Measurements from ENCODE around the gene SBF1. TPM values are rescaled to one million over a fixed set of nuclear protein-coding genes. Genes with fewer than 3 reads are reported as not detected.
A peak's percentile ranks its signal among the peaks of the same experiment; 100 is the strongest.

The SBF1 gene
- total RNA-seq, 2 donors from 2014 or later: 89.9 to 90.1 TPM

DNA sequence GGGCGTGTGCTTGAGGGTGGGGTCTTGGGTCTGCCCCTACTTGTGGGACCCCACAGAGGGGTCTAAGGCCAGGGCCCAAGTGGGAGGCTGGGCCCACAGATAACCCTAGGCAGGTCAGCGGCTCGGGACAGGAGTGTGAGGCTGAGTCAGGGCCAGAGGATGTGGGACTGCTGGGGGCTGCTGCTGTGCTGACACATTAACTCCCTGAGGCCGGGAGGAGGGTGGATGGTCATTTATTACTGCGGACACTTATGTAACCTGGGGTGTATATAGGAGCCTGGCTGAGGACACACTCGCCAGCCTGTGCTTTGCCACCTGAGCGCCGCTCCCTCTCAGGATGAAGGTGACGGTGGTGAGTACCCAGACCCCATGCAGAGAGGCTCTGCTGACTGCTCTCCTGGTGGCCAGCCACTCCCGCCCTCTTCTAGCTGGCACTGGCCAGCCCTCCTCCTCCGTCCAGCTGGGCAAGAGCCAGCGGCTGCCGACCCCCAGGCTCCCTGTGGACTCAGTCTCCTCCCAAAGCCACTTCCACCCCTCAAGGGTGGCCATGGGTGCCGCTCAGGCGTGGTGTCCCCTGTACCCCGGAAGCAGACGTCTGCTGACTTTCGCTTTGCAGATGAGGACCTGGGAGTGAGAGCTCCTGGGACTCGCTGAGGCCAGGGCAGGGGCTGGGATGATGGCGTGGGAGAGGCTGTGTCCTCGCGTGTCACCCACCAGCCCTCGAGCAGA is 11.9 kb upstream of the SBF1 start, which contains the start of gene MIOX:
Gene MIOX, plus strand, starts transcription at position 299 of the 729 bp plus-strand sequence. Its CDS starts 39 bp downstream, at position 338.
- no peak within 1 kb of the TSS for H3K4me3 ChIP-seq (ENCODE audit: low read length)
- no peaks in the 10 kb centered on the region for H3K27me3 ChIP-seq (ENCODE audit: control insufficient read depth, insufficient read depth, low read length, poor library complexity, severe bottlenecking)
- Mint-ChIP-seq H3K36me3 (ENCODE audit: low read depth) (no peaks in the 10 kb centered on the region), H3K4me1 (peaks cover 11% of the 10 kb centered on the region), H3K27ac (no peak within 1 kb of the TSS), H3K9me3 (no peaks in the 10 kb centered on the region), H3K4me3 (no peak within 1 kb of the TSS), H3K27me3 (ENCODE audit: insufficient read depth) (peaks cover 49% of the 10 kb centered on the region)
- H3K9ac ChIP-seq (ENCODE audit: extremely low read depth, low read length, poor library complexity, severe bottlenecking): no peak within 1 kb of the TSS
- no peaks in the 10 kb centered on the region for H3K4me1 ChIP-seq (ENCODE audit: control insufficient read depth, insufficient read depth, low read length)
- TF ChIP-seq, protein P1, sequence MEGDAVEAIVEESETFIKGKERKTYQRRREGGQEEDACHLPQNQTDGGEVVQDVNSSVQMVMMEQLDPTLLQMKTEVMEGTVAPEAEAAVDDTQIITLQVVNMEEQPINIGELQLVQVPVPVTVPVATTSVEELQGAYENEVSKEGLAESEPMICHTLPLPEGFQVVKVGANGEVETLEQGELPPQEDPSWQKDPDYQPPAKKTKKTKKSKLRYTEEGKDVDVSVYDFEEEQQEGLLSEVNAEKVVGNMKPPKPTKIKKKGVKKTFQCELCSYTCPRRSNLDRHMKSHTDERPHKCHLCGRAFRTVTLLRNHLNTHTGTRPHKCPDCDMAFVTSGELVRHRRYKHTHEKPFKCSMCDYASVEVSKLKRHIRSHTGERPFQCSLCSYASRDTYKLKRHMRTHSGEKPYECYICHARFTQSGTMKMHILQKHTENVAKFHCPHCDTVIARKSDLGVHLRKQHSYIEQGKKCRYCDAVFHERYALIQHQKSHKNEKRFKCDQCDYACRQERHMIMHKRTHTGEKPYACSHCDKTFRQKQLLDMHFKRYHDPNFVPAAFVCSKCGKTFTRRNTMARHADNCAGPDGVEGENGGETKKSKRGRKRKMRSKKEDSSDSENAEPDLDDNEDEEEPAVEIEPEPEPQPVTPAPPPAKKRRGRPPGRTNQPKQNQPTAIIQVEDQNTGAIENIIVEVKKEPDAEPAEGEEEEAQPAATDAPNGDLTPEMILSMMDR (conservative IDR thresholded peaks at IDR 0.05): no peak
- no peak within 1 kb of the TSS for H3K27ac ChIP-seq (ENCODE audit: low read depth, low read length)
- no peaks in the 10 kb centered on the region for H3K9me3 ChIP-seq (ENCODE audit: control insufficient read depth, low read length)
- H3K36me3 ChIP-seq (ENCODE audit: control insufficient read depth, insufficient read depth, low read length): no peaks in the 10 kb centered on the region
- no peak for DNase-seq
- WGBS, 2 experiments (ENCODE audit: insufficient coverage in 1 of 2, insufficient read length in 1 of 2): 78 to 84% methylated on average over 15 to 23 of the region's 23 CpGs

DNA sequence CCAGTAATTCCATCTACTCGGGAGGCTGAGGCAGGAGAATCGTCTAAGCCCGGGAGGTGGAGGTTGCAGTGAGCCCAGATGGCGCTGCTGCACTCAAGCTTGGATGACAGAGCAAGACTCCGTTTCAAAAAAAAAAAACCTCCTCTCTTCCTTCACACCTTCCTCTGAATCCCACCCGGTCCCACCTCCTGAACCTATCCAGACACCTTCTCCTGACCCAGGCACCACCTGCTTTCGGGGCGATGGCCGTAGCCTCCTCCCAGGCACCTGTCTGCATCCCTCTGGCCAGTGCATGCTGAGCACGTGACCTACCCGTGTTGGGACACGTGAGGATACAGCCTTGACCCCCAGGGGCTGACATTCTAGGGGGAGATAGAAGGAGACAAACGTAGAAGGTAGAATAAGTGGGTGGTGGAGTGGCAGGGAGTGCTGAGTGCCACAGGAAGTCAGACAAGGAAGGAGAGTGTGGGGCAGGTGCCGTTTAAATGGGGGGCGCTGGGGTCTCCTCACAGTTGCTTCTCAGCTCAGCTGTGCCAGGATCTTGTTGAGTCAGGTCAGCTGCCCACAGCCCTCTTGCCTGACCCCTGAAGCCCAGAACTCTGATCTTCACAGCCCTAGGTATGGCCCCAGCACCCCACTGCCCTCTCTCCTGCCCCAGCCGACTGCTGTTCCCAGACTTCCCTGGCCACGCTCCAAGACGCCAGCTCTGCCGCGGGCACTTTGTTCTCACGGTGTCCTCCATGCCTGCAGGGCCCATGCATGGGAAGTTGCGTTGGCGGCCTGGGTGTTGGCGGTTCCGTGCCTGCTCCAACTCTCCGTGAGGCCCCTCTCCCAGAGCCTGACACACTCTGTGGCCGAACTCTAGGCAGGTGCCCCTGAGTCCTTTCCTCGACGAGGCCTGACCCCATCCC is 10.6 kb upstream of the SBF1 start:
- Mint-ChIP-seq H3K27ac (no peak overlapping the region), H3K4me3 (no peak overlapping the region), H3K4me1 (peaks cover 11% of the 10 kb centered on the region), H3K27me3 (ENCODE audit: insufficient read depth) (peaks cover 48% of the 10 kb centered on the region), H3K9me3 (no peaks in the 10 kb centered on the region), H3K36me3 (ENCODE audit: low read depth) (no peaks in the 10 kb centered on the region)
- no peaks in the 10 kb centered on the region for H3K9me3 ChIP-seq (ENCODE audit: control insufficient read depth, low read length)
- no peaks in the 10 kb centered on the region for H3K36me3 ChIP-seq (ENCODE audit: control insufficient read depth, insufficient read depth, low read length)
- no peaks in the 10 kb centered on the region for H3K4me1 ChIP-seq (ENCODE audit: control insufficient read depth, insufficient read depth, low read length)
- no peak overlapping the region for H3K27ac ChIP-seq (ENCODE audit: low read depth, low read length)
- peaks cover 6% of the 10 kb centered on the region for H3K27me3 ChIP-seq (ENCODE audit: control insufficient read depth, insufficient read depth, low read length, poor library complexity, severe bottlenecking)
- 84 to 93% methylated on average over 21 to 29 of the region's 29 CpGs for WGBS, 2 experiments (ENCODE audit: insufficient coverage in 1 of 2, insufficient read length in 1 of 2)
- TF ChIP-seq, protein P1 (conservative IDR thresholded peaks at IDR 0.05): peak; percentile 26
- H3K4me3 ChIP-seq (ENCODE audit: low read length): no peak overlapping the region
- no peak overlapping the region for H3K9ac ChIP-seq (ENCODE audit: extremely low read depth, low read length, poor library complexity, severe bottlenecking)
- DNase-seq: peak; percentile 62

DNA sequence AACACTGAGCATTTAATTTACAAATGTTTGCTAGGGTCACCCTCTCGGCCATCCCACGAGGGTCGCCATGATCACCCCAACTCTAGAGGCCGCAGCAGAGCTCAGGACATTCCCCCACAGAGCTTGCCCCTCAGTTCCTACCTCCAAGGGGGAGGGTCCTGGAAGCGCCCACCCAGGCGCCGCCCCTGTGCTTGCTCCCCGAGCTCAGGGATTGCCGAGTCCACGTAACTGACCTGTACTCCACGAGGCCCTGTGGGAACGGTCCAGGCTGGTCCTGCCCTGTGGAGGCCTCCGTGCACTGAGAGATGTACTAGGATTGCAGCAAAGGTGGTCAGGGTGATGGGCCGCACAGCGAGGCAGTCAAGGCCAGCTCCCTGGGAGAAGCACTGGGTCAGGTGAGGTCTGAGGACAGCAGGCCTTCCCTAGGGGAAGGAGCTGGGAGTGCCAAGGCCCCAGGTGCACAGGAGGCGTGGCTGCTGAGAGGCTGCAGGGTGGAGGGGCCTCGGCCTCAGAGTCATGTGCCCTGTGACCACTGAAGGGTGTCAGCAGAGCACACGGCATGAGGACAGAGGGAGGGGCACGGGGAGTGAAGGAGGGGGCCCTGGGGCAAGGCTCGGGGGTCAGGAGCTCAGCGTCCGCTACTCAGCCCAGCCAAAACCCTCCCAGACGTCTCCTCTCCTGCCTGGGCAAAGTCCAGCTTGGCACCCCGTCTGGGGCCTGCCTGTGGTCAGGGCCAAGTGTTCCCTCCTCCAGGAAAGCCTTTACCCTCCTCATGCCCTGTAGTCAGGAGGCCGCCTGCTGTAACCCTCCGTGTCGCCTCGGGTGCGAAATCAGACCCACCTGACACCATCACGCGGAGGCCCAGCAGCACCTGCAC is 9.4 kb upstream of the SBF1 start:
- peaks cover 61% of the 10 kb centered on the region for H3K27me3 Mint-ChIP-seq (ENCODE audit: insufficient read depth)
- peaks cover 11% of the 10 kb centered on the region for H3K4me1 Mint-ChIP-seq
- H3K27ac ChIP-seq (ENCODE audit: low read depth, low read length): no peak overlapping the region
- no peak for DNase-seq
- TF ChIP-seq, protein P1 (conservative IDR thresholded peaks at IDR 0.05): no peak
- no peak overlapping the region for H3K4me3 Mint-ChIP-seq
- H3K27ac Mint-ChIP-seq: no peak overlapping the region
- WGBS, 2 experiments (ENCODE audit: insufficient coverage in 1 of 2, insufficient read length in 1 of 2): 88 to 90% methylated on average over 24 to 31 of the region's 31 CpGs
- no peak overlapping the region for H3K4me3 ChIP-seq (ENCODE audit: low read length)
- H3K27me3 ChIP-seq (ENCODE audit: control insufficient read depth, insufficient read depth, low read length, poor library complexity, severe bottlenecking): peaks cover 19% of the 10 kb centered on the region
- H3K9me3 ChIP-seq (ENCODE audit: control insufficient read depth, low read length): no peaks in the 10 kb centered on the region
- H3K4me1 ChIP-seq (ENCODE audit: control insufficient read depth, insufficient read depth, low read length): no peaks in the 10 kb centered on the region
- H3K36me3 Mint-ChIP-seq (ENCODE audit: low read depth): no peaks in the 10 kb centered on the region
- no peaks in the 10 kb centered on the region for H3K36me3 ChIP-seq (ENCODE audit: control insufficient read depth, insufficient read depth, low read length)
- H3K9ac ChIP-seq (ENCODE audit: extremely low read depth, low read length, poor library complexity, severe bottlenecking): no peak overlapping the region
- no peaks in the 10 kb centered on the region for H3K9me3 Mint-ChIP-seq
